LHCN-M2 (cell line): ENCODE results near the gene OPN1LW. TPM values are rescaled to one million over a fixed set of nuclear protein-coding genes. Genes with fewer than 3 reads are reported as not detected.
"Not testable (repeated sequence)": the region's sequence is repeated elsewhere in the genome, so short reads cannot be mapped to it uniquely, and the experiment has no call there.

Experiments used
- DNase-seq: peaks from one replicate; pipeline ENCODE4 v3.0.0-alpha.2; 2012; ENCODE audit warnings: low read depth
- total RNA-seq: library from RNA; depleted of rRNA; stranded (reverse); fragments of >200 nt; gene quantifications from 2 replicates; pipeline ENCODE4 v1.2.3, GENCODE V29; 2014

The OPN1LW gene
- total RNA-seq, 1 experiment from 2014 or later = not detected

GRCh38 chrX:154132366-154132765 lies 11.7 kb upstream of the OPN1LW start:
- no peak for DNase-seq

- DNase-seq = no peak
These were observed 8.4 kb upstream of the OPN1LW start for GRCh38 chrX:154135458-154136229.

- DNase-seq = peak; percentile 1
These were observed 7.3 kb upstream of the OPN1LW start for GRCh38 chrX:154136627-154137161.

GRCh38 chrX:154138857-154139256 lies 5.2 kb upstream of the OPN1LW start:
- no peak for DNase-seq

- no peak for DNase-seq
These were observed 3.8 kb upstream of the OPN1LW start for GRCh38 chrX:154140206-154140605.

GRCh38 chrX:154140742-154141141 lies 3.3 kb upstream of the OPN1LW start:
- DNase-seq = no peak

- no peak for DNase-seq
These were observed 1.7 kb upstream of the OPN1LW start for GRCh38 chrX:154142386-154142785.

- no peak for DNase-seq
These were observed 895 bp upstream of the OPN1LW start for GRCh38 chrX:154142950-154143745.

GRCh38 chrX:154151030-154151429 lies 7.0 kb downstream of the OPN1LW start:
- DNase-seq = not testable (repeated sequence)

- not testable (repeated sequence) for DNase-seq
These were observed 12.2 kb downstream of the OPN1LW start for GRCh38 chrX:154156221-154156620.

- not testable (repeated sequence) for DNase-seq
These were observed 13.2 kb downstream of the OPN1LW start for GRCh38 chrX:154157207-154157606.

- not testable (repeated sequence) for DNase-seq
These were observed 15.3 kb downstream of the OPN1LW start for GRCh38 chrX:154159345-154159744.

GRCh38 chrX:154164902-154165301 lies 20.9 kb downstream of the OPN1LW start:
- not testable (repeated sequence) for DNase-seq

- not testable (repeated sequence) for DNase-seq
These were observed 24.3 kb downstream of the OPN1LW start for GRCh38 chrX:154168384-154168783.

GRCh38 chrX:154172535-154172943 lies 28.5 kb downstream of the OPN1LW start:
- DNase-seq = not testable (repeated sequence)

GRCh38 chrX:154174356-154174755 lies 30.3 kb downstream of the OPN1LW start:
- DNase-seq = not testable (repeated sequence)

- DNase-seq = not testable (repeated sequence)
These were observed 38.3 kb downstream of the OPN1LW start, which contains the start of gene OPN1MW for GRCh38 chrX:154182296-154182695. Gene OPN1MW (plus strand): TSS chrX:154182596. CDS start chrX:154182678, 82 bp downstream.

- not testable (repeated sequence) for DNase-seq
These were observed 39.8 kb downstream of the OPN1LW start for GRCh38 chrX:154183794-154184193.

- not testable (repeated sequence) for DNase-seq
These were observed 48.8 kb downstream of the OPN1LW start for GRCh38 chrX:154192846-154193245.

- not testable (repeated sequence) for DNase-seq
These were observed 50.3 kb downstream of the OPN1LW start for GRCh38 chrX:154194316-154194715.

GRCh38 chrX:154196466-154196865 lies 52.4 kb downstream of the OPN1LW start:
- DNase-seq = not testable (repeated sequence)
